Kidney capillary endothelial cell (primary cell): ENCODE data around the gene YPEL2.
"Not testable (repeated sequence)": the region's sequence is repeated elsewhere in the genome, so short reads cannot be mapped to it uniquely, and the experiment has no call there.

ENCODE experiments used
- DNase-seq: peaks from one replicate; pipeline ENCODE4 v3.0.0-alpha.2; 2018; ENCODE audit warnings: low spot score

The YPEL2 gene

GRCh38 chr17:59377410-59377809, 46.0 kb downstream of the YPEL2 start:
- DNase-seq = no peak

- peak; percentile 72 for DNase-seq
These were observed 47.2 kb downstream of the YPEL2 start for GRCh38 chr17:59378675-59379074.

DNA sequence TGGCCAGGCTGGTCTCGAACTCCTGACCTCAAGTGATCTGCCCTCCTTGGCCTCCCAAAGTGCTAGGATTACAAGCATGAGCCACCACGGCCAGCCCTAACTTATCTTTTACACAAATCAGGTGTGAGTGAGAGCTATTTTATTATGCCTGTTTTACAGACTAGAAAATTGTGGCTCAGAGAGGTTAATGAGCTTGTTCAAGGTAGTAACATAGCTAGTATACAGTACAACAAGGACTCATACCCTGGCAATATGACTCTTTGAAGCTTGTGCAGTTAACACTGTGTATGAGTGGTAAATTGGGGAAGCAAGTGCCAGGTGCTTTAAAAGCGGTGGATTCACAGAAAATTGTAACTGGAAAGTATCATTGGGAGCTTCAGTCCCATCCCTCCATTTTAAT, 49.0 kb downstream of the YPEL2 start:
- no peak for DNase-seq

DNA sequence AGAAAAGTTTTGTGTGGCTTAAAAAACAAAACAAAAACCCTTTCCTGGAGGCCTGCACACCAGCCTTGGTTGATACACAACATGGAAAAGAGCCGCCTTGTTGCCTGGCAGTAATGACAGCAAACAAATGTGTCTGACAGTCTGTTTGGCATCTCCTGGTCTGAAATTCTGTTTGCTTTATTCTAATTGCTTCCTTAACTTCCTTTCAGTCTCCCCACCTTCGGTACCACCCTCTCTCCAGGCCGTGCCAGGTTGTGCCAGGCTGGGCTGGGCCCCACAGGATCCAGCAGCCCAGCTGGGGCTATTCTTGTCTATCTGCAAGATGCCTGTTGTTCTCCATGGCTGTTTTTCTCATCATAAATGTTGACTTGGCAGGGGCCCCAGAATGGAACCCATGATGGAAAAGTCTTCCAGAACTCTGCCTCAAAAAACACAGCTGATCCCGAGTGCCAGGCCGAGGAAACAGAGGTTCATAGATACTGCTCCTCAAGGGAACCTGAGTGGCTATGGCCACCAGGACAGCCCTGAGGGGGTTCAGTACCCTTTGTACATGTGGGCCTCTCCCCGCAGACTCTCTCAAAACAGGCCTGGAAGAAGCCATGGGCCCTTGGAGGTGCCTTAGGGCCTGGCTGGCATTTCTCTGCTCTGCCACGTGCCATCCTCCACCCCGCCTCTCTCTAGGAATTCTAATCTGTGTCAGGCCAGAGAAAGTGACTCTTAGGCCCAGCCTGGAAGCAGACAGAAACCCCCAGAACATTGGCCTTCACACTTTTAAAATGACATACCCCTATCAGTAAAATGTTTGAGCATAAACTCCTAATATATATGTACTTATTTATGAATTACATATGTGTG, 50.5 kb downstream of the YPEL2 start:
- no peak for DNase-seq

DNA sequence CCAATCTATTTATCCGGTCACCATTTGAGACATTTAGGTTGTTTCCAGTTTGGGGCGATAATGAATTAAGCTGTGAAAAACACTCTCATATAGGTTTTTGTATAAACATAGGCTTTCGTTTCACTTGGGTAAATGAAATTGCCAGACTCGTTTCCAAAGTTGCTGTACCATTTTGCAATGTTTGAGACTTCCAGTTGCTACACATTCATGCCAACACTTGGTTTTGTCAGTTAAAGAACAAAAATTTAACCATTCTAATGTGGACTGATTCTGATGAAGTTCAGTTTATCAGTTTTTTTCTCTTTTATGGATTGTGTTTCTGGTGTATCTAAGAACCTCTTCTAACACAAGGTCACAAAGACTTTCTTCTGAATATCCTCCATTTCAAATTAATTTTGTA, 52.4 kb downstream of the YPEL2 start:
- no peak for DNase-seq

GRCh38 chr17:59387351-59388068, 56.1 kb downstream of the YPEL2 start:
- no peak for DNase-seq

- no peak for DNase-seq
These were observed 56.7 kb downstream of the YPEL2 start for GRCh38 chr17:59388069-59388556.

GRCh38 chr17:59389066-59389465, 57.6 kb downstream of the YPEL2 start:
- DNase-seq = no peak

GRCh38 chr17:59391021-59391420, 59.6 kb downstream of the YPEL2 start:
- no peak for DNase-seq

DNA sequence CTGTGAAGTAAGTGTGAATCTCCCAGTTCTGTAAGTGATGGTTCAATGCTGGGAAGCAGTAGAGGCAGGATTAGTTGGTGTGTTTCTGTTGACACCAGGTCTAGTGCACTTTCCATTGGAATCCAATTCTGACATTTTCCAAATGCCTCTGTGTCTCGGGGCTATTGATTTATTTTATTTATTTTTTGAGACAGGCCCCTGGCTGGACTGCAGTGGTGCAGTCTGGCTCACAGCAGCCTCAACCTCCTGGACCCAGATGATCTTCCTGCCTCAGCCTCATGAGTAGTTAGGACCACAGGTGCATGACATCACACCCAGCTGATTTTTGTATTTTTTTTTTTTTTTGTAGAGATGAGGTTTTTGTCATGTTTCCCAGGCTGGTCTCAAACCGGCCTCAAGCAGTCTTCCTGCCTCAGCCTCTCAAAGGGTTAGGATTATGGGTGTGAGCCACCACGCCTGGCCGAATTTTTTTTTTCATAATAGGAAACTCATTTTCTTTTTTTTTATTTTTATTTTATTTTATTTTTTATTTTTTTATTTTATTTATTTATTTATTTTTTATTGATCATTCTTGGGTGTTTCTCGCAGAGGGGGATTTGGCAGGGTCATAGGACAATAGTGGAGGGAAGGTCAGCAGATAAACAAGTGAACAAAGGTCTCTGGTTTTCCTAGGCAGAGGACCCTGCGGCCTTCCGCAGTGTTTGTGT, 61.7 kb downstream of the YPEL2 start:
- no peak for DNase-seq

GRCh38 chr17:59393742-59394410, 62.4 kb downstream of the YPEL2 start:
- DNase-seq = not testable (repeated sequence)

DNA sequence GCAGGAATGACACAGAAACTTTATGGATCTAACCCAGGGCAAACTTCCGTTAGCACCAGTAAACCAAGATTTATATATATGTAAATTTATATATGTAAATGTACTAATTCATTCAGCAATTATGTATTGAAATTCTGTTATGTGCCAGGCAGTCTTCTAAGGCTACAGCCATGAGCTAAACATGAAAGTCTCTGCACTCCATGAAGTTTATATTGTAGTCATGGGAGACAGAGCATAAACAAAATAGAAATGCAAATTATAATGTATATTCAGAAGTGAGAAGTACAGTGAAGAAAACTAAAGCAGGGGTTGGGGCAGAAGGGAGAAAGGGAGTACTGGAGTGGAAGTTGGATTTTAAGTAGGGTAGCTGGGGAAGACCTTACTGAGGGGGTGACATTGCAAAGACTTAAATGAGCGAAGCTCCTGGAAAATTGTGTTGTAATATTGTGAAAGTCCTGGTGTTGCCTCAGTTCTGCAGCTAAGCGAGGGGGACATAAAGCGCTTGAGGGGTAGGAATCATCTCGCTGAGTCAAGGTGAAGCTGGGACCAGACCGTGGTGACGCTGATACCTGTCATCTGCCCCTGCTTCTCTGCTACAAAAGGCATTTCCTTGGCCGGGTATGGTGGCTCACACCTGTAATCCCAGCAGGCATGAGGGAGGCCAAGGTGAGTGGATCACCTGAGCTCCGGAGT, 64.8 kb downstream of the YPEL2 start:
- DNase-seq = no peak

DNA sequence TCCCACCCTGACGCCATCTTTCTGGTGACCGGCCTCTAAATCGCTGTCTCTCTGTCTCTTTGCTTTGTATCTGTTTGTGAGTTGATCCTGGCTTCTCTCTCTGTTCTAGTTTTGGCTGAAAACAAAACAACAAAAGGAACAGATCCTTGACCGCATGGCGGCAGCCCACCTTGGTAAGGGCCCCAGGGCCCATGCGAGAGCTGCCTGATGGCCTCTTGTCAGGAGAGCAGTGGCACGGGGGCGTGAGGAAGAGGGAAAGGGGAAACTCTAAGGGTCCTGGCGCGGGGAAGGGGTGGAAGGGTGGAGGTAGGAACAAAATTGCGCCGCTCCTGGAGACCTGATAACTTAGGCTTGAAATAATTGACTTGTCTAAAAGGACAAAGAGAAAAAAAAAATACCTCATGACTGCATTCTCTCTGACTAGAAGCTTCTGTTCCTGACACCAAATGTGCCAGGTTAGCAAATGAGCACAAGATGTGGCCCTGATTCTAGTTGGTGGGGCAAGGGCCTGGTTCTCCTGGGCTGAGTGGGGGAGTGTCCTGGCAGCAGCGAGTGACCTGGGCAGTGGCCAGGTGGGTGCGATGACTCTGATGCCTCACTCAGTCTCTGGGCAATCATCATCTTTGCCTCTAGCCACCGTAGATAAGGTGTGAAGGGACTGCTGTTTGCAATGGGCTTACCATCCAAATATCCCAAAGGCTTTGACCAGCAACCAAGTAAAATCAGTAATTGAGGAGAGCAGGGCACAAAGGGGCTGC, 66.0 kb downstream of the YPEL2 start:
- DNase-seq = no peak

DNA sequence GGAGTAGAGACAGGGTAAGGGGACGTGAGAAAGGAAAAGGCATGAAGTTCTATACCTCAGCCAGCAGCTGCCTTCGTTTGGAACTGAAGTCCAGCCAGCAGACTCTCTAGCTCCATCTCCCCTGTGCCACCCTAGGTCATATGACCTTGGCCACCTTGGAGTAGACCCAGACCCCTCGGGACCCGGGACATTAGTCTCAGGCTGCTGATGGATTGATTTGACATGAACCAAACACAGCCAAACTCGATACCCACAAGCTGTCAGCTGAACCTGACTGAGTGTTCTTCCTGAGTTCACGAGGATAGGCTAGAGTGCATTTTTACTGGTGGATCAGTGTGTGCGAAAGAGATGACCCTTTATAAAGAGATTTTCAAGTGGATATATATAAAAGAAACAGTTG, 68.5 kb downstream of the YPEL2 start:
- no peak for DNase-seq

DNA sequence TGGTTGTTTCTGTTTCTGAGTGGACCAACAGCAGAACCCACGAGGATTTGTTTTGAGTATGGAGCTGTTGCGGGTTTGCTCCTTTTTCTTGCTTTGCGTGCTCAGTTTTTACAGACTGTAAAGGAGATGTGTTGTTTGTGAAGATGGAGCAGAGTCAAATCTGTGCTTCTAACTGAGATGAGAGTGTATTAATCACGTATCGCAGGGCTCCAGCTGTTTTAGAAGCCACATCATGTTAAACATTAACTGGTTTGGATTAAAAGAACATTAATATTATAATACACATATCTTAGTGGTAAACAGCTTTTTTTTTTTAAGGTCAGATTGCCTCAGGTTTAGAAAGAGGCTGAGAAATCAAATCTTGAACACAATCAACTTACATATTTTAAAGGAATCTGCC, 69.4 kb downstream of the YPEL2 start:
- no peak for DNase-seq

DNA sequence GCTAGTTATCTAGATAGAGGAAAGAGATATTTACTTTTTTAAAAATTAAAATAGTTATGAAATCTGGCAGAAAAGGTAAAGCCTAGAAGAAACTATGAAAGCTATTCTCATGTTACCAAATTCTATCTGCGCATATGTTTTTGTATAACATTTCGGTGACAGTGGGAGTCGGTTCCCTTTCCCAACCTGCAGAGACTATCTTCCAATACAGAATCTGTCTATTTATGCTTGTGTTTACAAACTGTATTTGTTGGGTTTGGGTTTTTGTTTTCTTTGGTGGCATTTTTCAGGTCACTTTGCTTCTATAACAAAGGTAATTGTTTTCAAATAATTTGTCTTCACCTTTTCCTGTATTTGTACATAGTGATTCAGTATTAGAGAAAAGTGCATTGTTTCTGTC, 69.8 kb downstream of the YPEL2 start:
- no peak for DNase-seq

- DNase-seq = no peak
These were observed 70.3 kb downstream of the YPEL2 start for GRCh38 chr17:59401725-59402124.

- no peak for DNase-seq
These were observed 71.3 kb downstream of the YPEL2 start for GRCh38 chr17:59402760-59403159.

- no peak for DNase-seq
These were observed 73.0 kb downstream of the YPEL2 start for GRCh38 chr17:59404471-59404870.

DNA sequence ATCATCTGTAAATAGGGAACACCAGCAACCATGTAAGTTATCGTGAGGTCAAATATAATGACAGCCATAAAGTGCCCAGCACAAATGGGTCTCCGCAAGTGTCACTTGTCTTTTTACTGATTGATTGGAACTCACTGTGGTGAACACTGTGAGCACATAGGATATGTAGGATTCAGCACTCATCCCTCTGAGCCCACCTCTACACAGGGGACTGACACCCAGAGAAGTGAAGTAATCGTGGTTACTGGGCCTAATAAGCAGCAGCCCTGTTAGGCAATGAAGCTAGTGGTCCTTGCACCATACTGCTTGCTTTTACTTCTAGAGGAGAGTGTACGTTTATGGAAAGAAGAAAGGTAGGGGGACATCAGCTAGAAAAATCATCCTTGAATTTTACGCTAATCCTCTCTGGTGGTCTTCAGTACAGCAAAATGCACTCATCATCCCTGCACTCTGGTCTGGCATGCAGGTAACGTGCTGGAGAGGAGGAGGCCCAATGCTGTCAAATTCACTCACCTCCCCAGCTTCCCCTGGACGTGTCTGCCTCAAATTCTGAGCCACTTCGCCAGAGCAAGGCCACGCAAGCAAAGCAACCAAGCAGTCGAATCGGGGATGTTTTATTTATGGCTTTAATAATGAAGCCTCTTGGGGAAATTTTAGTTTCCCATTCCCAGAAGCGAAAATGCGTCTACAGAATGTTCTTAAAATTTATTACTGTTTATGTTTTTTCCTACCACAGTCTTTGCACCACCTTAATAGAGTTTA, 74.7 kb downstream of the YPEL2 start:
- DNase-seq = no peak
